22Rv1 (cell line): ENCODE results near the gene IZUMO4.

ENCODE experiments used
- CTCF ChIP-seq: fragments of 450-650 bp; IDR thresholded peaks from 2 replicates; pipeline ENCODE4 v1.5.1; 2017; ENCODE audit warnings: mild to moderate bottlenecking
- ZFX ChIP-seq: fragments of 450-650 bp; IDR thresholded peaks from 2 replicates; pipeline ENCODE4 v1.6.1; 2017; ENCODE audit warnings: antibody characterized with exemption, borderline replicate concordance

GRCh38 chr19:2140138-2140569, 43.4 kb downstream of the IZUMO4 start:
- TF ChIP-seq CTCF (no peak), ZFX (no peak)
